Lower leg skin (tissue), 3 donors: ENCODE measurements around the gene COPG1.

Experiments
- CTCF ChIP-seq, 3 donors: fragments of 450-650 bp; IDR thresholded peaks; one replicate each; pipeline ENCODE4 v1.5.1; 2016; ENCODE audit warnings: antibody characterized with exemption in 3 of 3, mild to moderate bottlenecking in 3 of 3, moderate library complexity in 2 of 3
- POLR2A ChIP-seq, 2 donors: fragments of 450-650 bp; IDR thresholded peaks; one replicate each; pipeline ENCODE4 v1.6.1; 2016 to 2017; ENCODE audit warnings: antibody characterized with exemption in 2 of 2, mild to moderate bottlenecking in 1 of 2, moderate library complexity in 1 of 2

- TF ChIP-seq CTCF (IDR thresholded peaks at IDR 0.05) (no peak), POLR2A (IDR thresholded peaks at IDR 0.05) (no peak)
Observed at GRCh38 chr3:129291236-129291886, 42.0 kb downstream of the COPG1 start.
